Smooth muscle cell (in vitro differentiated cells): Measurements from ENCODE around the gene HCN2. TPM values are rescaled to one million over a fixed set of nuclear protein-coding genes. Genes with fewer than 3 reads are reported as not detected.

Experiments
- DNase-seq: peaks from one replicate; lab custom pipeline; 2025; ENCODE audit not compliant: unreplicated experiment; lab: John Stamatoyannopoulos, UW
- H2AFZ ChIP-seq: fragments of 200-600 bp; sonication (generic); 2 replicates; pipeline ENCODE4 v1.6.0; 2016; ENCODE audit warnings: antibody characterized with exemption, low read depth, mild to moderate bottlenecking
- H3F3A ChIP-seq: fragments of 200-600 bp; sonication (generic); 2 replicates; pipeline ENCODE4 v1.6.0; 2017; ENCODE audit warnings: antibody characterized with exemption, low read depth
- H3K27ac ChIP-seq: fragments of 200-600 bp; sonication (generic); 2 replicates; pipeline ENCODE4 v1.5.1; 2016; ENCODE audit warnings: low read depth, mild to moderate bottlenecking
- H3K27me3 ChIP-seq: fragments of 200-600 bp; sonication (generic); 2 replicates; pipeline ENCODE4 v1.6.1; 2016; ENCODE audit warnings: low read depth, mild to moderate bottlenecking
- H3K36me3 ChIP-seq: fragments of 200-600 bp; sonication (generic); 2 replicates; pipeline ENCODE4 v1.5.1; 2016; ENCODE audit warnings: low read depth
- H3K4me1 ChIP-seq: fragments of 200-600 bp; sonication (generic); 2 replicates; pipeline ENCODE4 v1.5.1; 2016; ENCODE audit warnings: low read depth
- H3K4me2 ChIP-seq: fragments of 200-600 bp; sonication (generic); 2 replicates; pipeline ENCODE4 v1.6.0; 2016; ENCODE audit warnings: mild to moderate bottlenecking
- H3K4me3 ChIP-seq: fragments of 200-600 bp; sonication (generic); 2 replicates; pipeline ENCODE4 v1.5.1; 2016; ENCODE audit warnings: mild to moderate bottlenecking
- H3K79me2 ChIP-seq: fragments of 200-600 bp; sonication (generic); 2 replicates; pipeline ENCODE4 v1.6.0; 2016; ENCODE audit warnings: low read depth, mild to moderate bottlenecking
- H3K9ac ChIP-seq: fragments of 200-600 bp; sonication (generic); 2 replicates; pipeline ENCODE4 v1.6.0; 2016; ENCODE audit warnings: low read depth
- H3K9me3 ChIP-seq: fragments of 200-600 bp; sonication (generic); replicated peaks from 2 replicates; pipeline ENCODE4 v1.5.1; 2016; ENCODE audit warnings: low read depth
- H4K20me1 ChIP-seq: fragments of 200-600 bp; sonication (generic); 2 replicates; pipeline ENCODE4 v1.6.0; 2016; ENCODE audit warnings: low read depth
- CTCF ChIP-seq: fragments of 200-600 bp; sonication (generic); IDR thresholded peaks from 2 replicates; pipeline ENCODE4 v1.5.1; 2017; ENCODE audit warnings: borderline replicate concordance, mild to moderate bottlenecking, antibody characterized with exemption; ENCODE audit not compliant: insufficient read depth, poor library complexity, severe bottlenecking
- WGBS: methylation state at CpG from one replicate; pipeline ENCODE4 v1.1.7; 2016; ENCODE audit warnings: low lambda C conversion rate; 5-methylcytosine and 5-hydroxymethylcytosine counted together
- polyA plus RNA-seq: library from polyadenylated mRNA; unstranded; fragments of >200 nt; fragmentation: Nextera tagmentation; extraction: Ambion mirVana; gene quantifications from 2 replicates; pipeline ENCODE4 v1.2.1, GENCODE V29; 2016
- total RNA-seq: library from RNA; depleted of rRNA; stranded (reverse); fragments of >200 nt; gene quantifications from 2 replicates; pipeline ENCODE4 v1.2.3, GENCODE V29; 2014

HCN2 gene
- total and polyA plus RNA-seq, 2 experiments from 2014 or later = 0.49 to 0.81 TPM

GRCh38 chr19:639253-640160, 49.8 kb downstream of the HCN2 start, which contains the start of gene FGF22:
Gene FGF22, plus strand, starts transcription at chr19:639879. Its CDS starts 47 bp downstream, at chr19:639926.
- Histone ChIP-seq H3K79me2 (no peaks in the 10 kb centered on the region), H3K36me3 (no peaks in the 10 kb centered on the region), H3F3A (no peaks in the 10 kb centered on the region), H2AFZ (no peak within 1 kb of the TSS), H3K4me1 (no peaks in the 10 kb centered on the region), H3K4me2 (peak within 1 kb of the TSS; percentile 86), H3K27ac (no peak within 1 kb of the TSS), H3K9me3 (no peaks in the 10 kb centered on the region), H4K20me1 (no peaks in the 10 kb centered on the region), H3K4me3 (peak within 1 kb of the TSS; percentile 48), H3K9ac (peak within 1 kb of the TSS; percentile 18), H3K27me3 (no peaks in the 10 kb centered on the region)
- WGBS = 10% methylated on average over 77 of the region's 109 CpGs
- peak; percentile 89 for DNase-seq
- TF ChIP-seq CTCF = no peak

- no peak overlapping the region for H3K9ac ChIP-seq
- H3K4me3 ChIP-seq = peak overlapping the region; percentile 48
- no peaks in the 10 kb centered on the region for H3K4me1 ChIP-seq
- H3K27me3 ChIP-seq = no peaks in the 10 kb centered on the region
- no peak overlapping the region for H2AFZ ChIP-seq
- TF ChIP-seq CTCF = no peak
- no peak overlapping the region for H3K27ac ChIP-seq
- DNase-seq = no peak
- no peaks in the 10 kb centered on the region for H3K79me2 ChIP-seq
- 50% methylated on average over 24 of the region's 25 CpGs for WGBS
- H4K20me1 ChIP-seq = no peaks in the 10 kb centered on the region
- no peaks in the 10 kb centered on the region for H3K36me3 ChIP-seq
- H3F3A ChIP-seq = no peaks in the 10 kb centered on the region
- H3K4me2 ChIP-seq = peak overlapping the region; percentile 84
- H3K9me3 ChIP-seq = no peaks in the 10 kb centered on the region
Observed at GRCh38 chr19:640161-640558, 50.5 kb downstream of the HCN2 start.

- no peaks in the 10 kb centered on the region for H3K27me3 ChIP-seq
- H3K27ac ChIP-seq = no peak overlapping the region
Observed at GRCh38 chr19:640606-641189, 51.0 kb downstream of the HCN2 start.

More at GRCh38 chr19:640606-641189, 51.0 kb downstream of the HCN2 start:
- no peak for DNase-seq
- Histone ChIP-seq H3K9ac (no peak overlapping the region), H3K9me3 (no peaks in the 10 kb centered on the region), H2AFZ (no peak overlapping the region), H3K4me1 (no peaks in the 10 kb centered on the region), H3K4me2 (no peak overlapping the region), H4K20me1 (no peaks in the 10 kb centered on the region), H3K79me2 (no peaks in the 10 kb centered on the region), H3K36me3 (no peaks in the 10 kb centered on the region), H3F3A (no peaks in the 10 kb centered on the region), H3K4me3 (no peak overlapping the region)
- WGBS = 92% methylated on average over 28 of the region's 31 CpGs
- no peak for TF ChIP-seq CTCF
